ENCODE data around the gene POLR1B. TPM values are rescaled to one million over a fixed set of nuclear protein-coding genes. Genes with fewer than 3 reads are reported as not detected.
"Not testable (repeated sequence)": the region's sequence is repeated elsewhere in the genome, so short reads cannot be mapped to it uniquely, and the experiment has no call there.

POLR1B gene
- total and polyA plus RNA-seq, 12 donors: 3.5 to 15.3 (median 10.4) TPM

- H3K9me3 ChIP-seq: peaks cover 0 to 5% (median 0%) of the 10 kb centered on the region in 11 donors
- H3K4me1 ChIP-seq: peaks cover 0 to 8% (median 3%) of the 10 kb centered on the region in 9 donors
- DNase-seq: no peak
- no peak for TF ChIP-seq CTCF (IDR thresholded peaks at IDR 0.05)
- WGBS, 2 donors: 85 to 90% methylated on average over 4 of the region's 4 CpGs
- H3K27me3 ChIP-seq: no peaks in the 10 kb centered on the region
- intact Hi-C loops (cut with DNase I): loop anchor here in 7 of 10 donors (5.0 to 10.0 kb wide), 4 partner anchors 47 to 350 kb away; no protein-coding TSS in a partner anchor
- H3K36me3 ChIP-seq: no peaks in the 10 kb centered on the region
- no peak for ATAC-seq
- H3K27ac ChIP-seq: no peak overlapping the region
- H3K4me3 ChIP-seq: no peak overlapping the region
Observed at GRCh38 chr2:112604952-112605351, 62.7 kb downstream of the POLR1B start.

- Histone ChIP-seq H3K27me3 (no peaks in the 10 kb centered on the region), H3K9me3 (peaks cover 0 to 7% (median 0%) of the 10 kb centered on the region in 11 donors), H3K27ac (no peak overlapping the region), H3K4me3 (no peak overlapping the region), H3K4me1 (no peaks in the 10 kb centered on the region), H3K36me3 (no peaks in the 10 kb centered on the region)
- no peak for DNase-seq
- no peak for TF ChIP-seq CTCF (IDR thresholded peaks at IDR 0.05)
- no peak for ATAC-seq
- intact Hi-C loops (cut with DNase I): loop anchor here in 1 of 10 donors (5.0 to 10.0 kb wide), 2 partner anchors 121 to 349 kb away; no protein-coding TSS in a partner anchor
- 84 to 93% methylated on average over 5 of the region's 5 CpGs for WGBS, 2 donors
Observed at GRCh38 chr2:112605926-112606325, 63.7 kb downstream of the POLR1B start.

- ATAC-seq (no peak), DNase-seq (no peak)
- no peak overlapping the region for H3K27ac ChIP-seq
Observed at GRCh38 chr2:112606547-112606946, 64.3 kb downstream of the POLR1B start.

GRCh38 chr2:112607680-112608438 is 65.6 kb downstream of the POLR1B start:
- DNase-seq (no peak), ATAC-seq (no peak)
- Histone ChIP-seq H3K4me3 (no peak overlapping the region), H3K36me3 (no peaks in the 10 kb centered on the region), H3K27ac (no peak overlapping the region), H3K9me3 (peaks cover 0 to 7% (median 0%) of the 10 kb centered on the region in 11 donors), H3K27me3 (no peaks in the 10 kb centered on the region), H3K4me1 (no peaks in the 10 kb centered on the region)
- 89 to 94% methylated on average over 8 of the region's 8 CpGs for WGBS, 2 donors
- intact Hi-C loops (cut with DNase I): loop anchor here in 1 of 10 donors (5.0 to 10.0 kb wide), 2 partner anchors 119 to 347 kb away; no protein-coding TSS in a partner anchor
- TF ChIP-seq CTCF (IDR thresholded peaks at IDR 0.05): no peak

More at GRCh38 chr2:112606547-112606946, 64.3 kb downstream of the POLR1B start:
- Histone ChIP-seq H3K36me3 (no peaks in the 10 kb centered on the region), H3K4me3 (no peak overlapping the region), H3K4me1 (no peaks in the 10 kb centered on the region), H3K27me3 (no peaks in the 10 kb centered on the region), H3K9me3 (peaks cover 0 to 7% (median 0%) of the 10 kb centered on the region in 11 donors)
- no peak for TF ChIP-seq CTCF (IDR thresholded peaks at IDR 0.05)
- intact Hi-C loops (cut with DNase I): loop anchor here in 1 of 10 donors (5.0 to 10.0 kb wide), 2 partner anchors 121 to 348 kb away; no protein-coding TSS in a partner anchor
- 68 to 80% methylated on average over 4 of the region's 4 CpGs for WGBS, 2 donors

- H3K36me3 ChIP-seq, DNase-seq, ATAC-seq, H3K4me3 ChIP-seq, H3K4me1 ChIP-seq, H3K9me3 ChIP-seq, H3K27me3 ChIP-seq, H3K27ac ChIP-seq: not testable (repeated sequence)
- intact Hi-C loops (cut with DNase I): loop anchor here in 1 of 10 donors (5.0 to 10.0 kb wide), 2 partner anchors 118 to 345 kb away; no protein-coding TSS in a partner anchor
- WGBS, 2 donors: 93 to 97% methylated on average over 4 of the region's 4 CpGs
Observed at GRCh38 chr2:112609320-112609719, 67.1 kb downstream of the POLR1B start.

- H3K27ac ChIP-seq, H3K4me1 ChIP-seq, H3K9me3 ChIP-seq, H3K27me3 ChIP-seq, H3K4me3 ChIP-seq, H3K36me3 ChIP-seq, ATAC-seq, DNase-seq: not testable (repeated sequence)
- intact Hi-C loops (cut with DNase I): loop anchor here in 1 of 10 donors (5.0 kb wide), 1 partner anchor 90 kb away; no protein-coding TSS in a partner anchor
- 74% methylated on average over 1 of the region's 1 CpG for WGBS, 2 donors
Observed at GRCh38 chr2:112612283-112612682, 70.0 kb downstream of the POLR1B start.
